Stimulated activated CD4-positive, alpha-beta T cell treated with anti-CD3 and anti-CD28 coated beads, Interleukin-4, amount 100 ng/mL, for 4 hours (primary cell): ENCODE results near the gene NHSL2.
"Not testable (repeated sequence)": the region's sequence is repeated elsewhere in the genome, so short reads cannot be mapped to it uniquely, and the experiment has no call there.

Experiments used
- DNase-seq, 2 experiments: peaks; one replicate each; pipeline ENCODE4 v3.0.0-alpha.2; 2020

NHSL2 gene

GRCh38 chrX:71927040-71927439 is 16.4 kb downstream of the NHSL2 start:
- DNase-seq = no peak

- DNase-seq = no peak
These were observed 18.2 kb downstream of the NHSL2 start for GRCh38 chrX:71928856-71929255.

GRCh38 chrX:71930298-71930697 is 19.7 kb downstream of the NHSL2 start:
- no peak for DNase-seq

- no peak for DNase-seq
These were observed 24.8 kb downstream of the NHSL2 start for GRCh38 chrX:71935476-71935875.

- no peak for DNase-seq
These were observed 26.0 kb downstream of the NHSL2 start for GRCh38 chrX:71936632-71937031.

- no peak for DNase-seq
These were observed 27.7 kb downstream of the NHSL2 start for GRCh38 chrX:71938371-71938770.

- DNase-seq = no peak
These were observed 30.5 kb downstream of the NHSL2 start for GRCh38 chrX:71941145-71941544.

- DNase-seq = no peak
These were observed 31.1 kb downstream of the NHSL2 start for GRCh38 chrX:71941776-71942175.

- DNase-seq = no peak
These were observed 33.7 kb downstream of the NHSL2 start for GRCh38 chrX:71944369-71944768.

GRCh38 chrX:71945237-71945805 is 34.7 kb downstream of the NHSL2 start:
- no peak for DNase-seq

- DNase-seq = no peak
These were observed 38.7 kb downstream of the NHSL2 start for GRCh38 chrX:71949363-71949762.

- DNase-seq = no peak
These were observed 39.3 kb downstream of the NHSL2 start for GRCh38 chrX:71949844-71950445.

- no peak for DNase-seq
These were observed 42.7 kb downstream of the NHSL2 start for GRCh38 chrX:71953391-71953790.

GRCh38 chrX:71953946-71954345 is 43.3 kb downstream of the NHSL2 start:
- no peak for DNase-seq

GRCh38 chrX:71954458-71954857 is 43.8 kb downstream of the NHSL2 start:
- DNase-seq = no peak

GRCh38 chrX:71955530-71956120 is 45.0 kb downstream of the NHSL2 start:
- no peak for DNase-seq

- no peak for DNase-seq
These were observed 47.6 kb downstream of the NHSL2 start for GRCh38 chrX:71958281-71958675.

- not testable (repeated sequence) for DNase-seq
These were observed 53.5 kb downstream of the NHSL2 start for GRCh38 chrX:71964184-71964583.

GRCh38 chrX:71974916-71975315 is 64.3 kb downstream of the NHSL2 start:
- DNase-seq = no peak

GRCh38 chrX:71976753-71977152 is 66.1 kb downstream of the NHSL2 start:
- DNase-seq = no peak

- no peak for DNase-seq
These were observed 67.5 kb downstream of the NHSL2 start for GRCh38 chrX:71978164-71978563.

GRCh38 chrX:71989768-71990426 is 79.3 kb downstream of the NHSL2 start:
- DNase-seq = no peak

GRCh38 chrX:71990518-71990917 is 79.9 kb downstream of the NHSL2 start:
- DNase-seq = no peak

- DNase-seq = no peak
These were observed 80.5 kb downstream of the NHSL2 start for GRCh38 chrX:71991164-71991563.
